Gastroesophageal sphincter (tissue), 3 donors: ENCODE measurements around the gene DOCK2.

Experiments used
- EP300 ChIP-seq: sonication (generic); formaldehyde crosslinking; IDR thresholded peaks from one replicate; pipeline ENCODE4 v1.6.1; 2017; ENCODE audit warnings: antibody characterized with exemption, mild to moderate bottlenecking
- POLR2A ChIP-seq, 2 donors: fragments of 450-650 bp; IDR thresholded peaks; one replicate each; pipeline ENCODE4 v1.6.1; 2017; ENCODE audit warnings: antibody characterized with exemption in 2 of 2, mild to moderate bottlenecking in 2 of 2, moderate library complexity in 1 of 2
- POLR2AphosphoS5 ChIP-seq: sonication (generic); formaldehyde crosslinking; IDR thresholded peaks from one replicate; pipeline ENCODE4 v1.6.1; 2017; ENCODE audit warnings: antibody characterized with exemption
- TF ChIP-seq, protein P1 (sequence below), 4 experiments: fragments of 200-600 bp in 2 of 4; fragments of 450-650 bp in 2 of 4; sonication (generic) in 1 of 4; IDR thresholded peaks; one replicate each; pipeline ENCODE4 v1.5.1; 2017 to 2019; ENCODE audit warnings: antibody characterized with exemption in 4 of 4, mild to moderate bottlenecking in 2 of 4, moderate library complexity in 2 of 4

DNA sequence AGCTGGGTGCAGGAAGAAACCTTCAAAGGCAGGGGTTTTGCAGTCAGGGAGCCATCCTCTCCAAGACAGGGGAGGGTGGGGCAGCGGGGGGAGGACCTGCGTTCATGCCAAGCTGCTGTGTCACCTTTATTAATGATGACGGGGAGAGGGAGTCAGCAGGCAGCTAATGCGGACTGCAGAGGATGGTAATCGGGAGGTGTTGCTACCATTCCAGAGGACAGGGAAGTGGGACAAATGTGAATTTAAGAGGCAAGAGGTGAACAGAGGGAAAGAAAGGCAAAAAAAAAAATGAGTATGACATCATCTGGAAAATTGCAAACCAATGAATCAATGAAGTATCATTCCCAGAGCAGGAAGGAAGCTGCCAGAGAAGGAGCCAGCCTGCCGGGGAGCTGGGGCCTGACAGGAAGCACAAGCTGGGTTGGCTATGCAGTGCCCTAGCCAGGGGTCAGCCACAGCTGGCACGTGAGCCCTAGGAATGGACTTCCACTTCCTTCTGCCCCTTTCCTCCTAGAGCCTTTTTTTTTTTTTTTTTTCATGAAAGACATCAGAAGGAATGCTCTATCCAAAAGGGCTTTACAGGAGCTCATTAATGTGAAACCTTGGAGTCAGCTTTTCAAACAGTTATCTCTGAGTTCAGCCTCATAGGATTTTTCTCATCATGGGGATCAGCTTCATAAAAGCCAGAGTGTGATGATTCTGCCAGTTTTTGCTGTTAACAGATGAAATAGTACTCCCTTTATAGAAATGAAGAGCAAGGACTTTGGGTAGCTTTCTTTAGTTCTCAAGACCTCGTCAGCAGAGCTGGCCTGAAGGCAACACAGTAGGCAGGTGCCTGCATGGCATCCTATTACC, 334.1 kb downstream of the DOCK2 start:
- TF ChIP-seq POLR2AphosphoS5 (no peak), POLR2A (IDR thresholded peaks at IDR 0.05) (no peak), EP300 (no peak)
- TF ChIP-seq, protein P1, sequence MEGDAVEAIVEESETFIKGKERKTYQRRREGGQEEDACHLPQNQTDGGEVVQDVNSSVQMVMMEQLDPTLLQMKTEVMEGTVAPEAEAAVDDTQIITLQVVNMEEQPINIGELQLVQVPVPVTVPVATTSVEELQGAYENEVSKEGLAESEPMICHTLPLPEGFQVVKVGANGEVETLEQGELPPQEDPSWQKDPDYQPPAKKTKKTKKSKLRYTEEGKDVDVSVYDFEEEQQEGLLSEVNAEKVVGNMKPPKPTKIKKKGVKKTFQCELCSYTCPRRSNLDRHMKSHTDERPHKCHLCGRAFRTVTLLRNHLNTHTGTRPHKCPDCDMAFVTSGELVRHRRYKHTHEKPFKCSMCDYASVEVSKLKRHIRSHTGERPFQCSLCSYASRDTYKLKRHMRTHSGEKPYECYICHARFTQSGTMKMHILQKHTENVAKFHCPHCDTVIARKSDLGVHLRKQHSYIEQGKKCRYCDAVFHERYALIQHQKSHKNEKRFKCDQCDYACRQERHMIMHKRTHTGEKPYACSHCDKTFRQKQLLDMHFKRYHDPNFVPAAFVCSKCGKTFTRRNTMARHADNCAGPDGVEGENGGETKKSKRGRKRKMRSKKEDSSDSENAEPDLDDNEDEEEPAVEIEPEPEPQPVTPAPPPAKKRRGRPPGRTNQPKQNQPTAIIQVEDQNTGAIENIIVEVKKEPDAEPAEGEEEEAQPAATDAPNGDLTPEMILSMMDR (IDR thresholded peaks at IDR 0.05) = no peak
